Heart left ventricle (tissue), 16 donors: ENCODE measurements around the gene BRD3OS. TPM values are rescaled to one million over a fixed set of nuclear protein-coding genes. Genes with fewer than 3 reads are reported as not detected.

Experiments
- ATAC-seq, 4 donors: fragments of 200-7000 bp; cut with Tn5 transposase; one replicate each; pipeline ENCODE4 v1.9.1; 2020 to 2022; ENCODE audit warnings: moderate library complexity in 4 of 4, mild to moderate bottlenecking in 3 of 4, moderate number of reproducible peaks in 1 of 4
- DNase-seq, 5 donors: peaks; one replicate each; pipeline ENCODE4 v3.0.0-alpha.2; 2020
- H3K27ac ChIP-seq, 12 donors: fragments of 200-600 bp; sonication (generic) in 4 of 12; one replicate each; pipeline versions ENCODE4 v1.5.0 to v1.8.0; 2016 to 2022; ENCODE audit warnings: mild to moderate bottlenecking in 2 of 12
- H3K27me3 ChIP-seq, 9 donors: fragments of 200-600 bp; sonication (generic) in 2 of 9; one replicate each; pipeline versions ENCODE4 v1.5.1 to v1.8.0; 2016 to 2022; ENCODE audit warnings: mild to moderate bottlenecking in 3 of 9
- H3K36me3 ChIP-seq, 9 donors: fragments of 200-600 bp; sonication (generic) in 2 of 9; one replicate each; pipeline versions ENCODE4 v1.5.0 to v1.8.0; 2018 to 2022; ENCODE audit warnings: mild to moderate bottlenecking in 2 of 9
- H3K4me1 ChIP-seq, 12 donors: fragments of 200-600 bp; sonication (generic) in 4 of 12; one replicate each; pipeline versions ENCODE4 v1.5.0 to v1.8.0; 2016 to 2022; ENCODE audit warnings: mild to moderate bottlenecking in 3 of 12
- H3K4me3 ChIP-seq, 12 donors: fragments of 200-600 bp; sonication (generic) in 4 of 12; one replicate each; pipeline versions ENCODE4 v1.5.0 to v1.8.0; 2017 to 2022; ENCODE audit warnings: mild to moderate bottlenecking in 9 of 12, moderate library complexity in 4 of 12
- H3K9me3 ChIP-seq, 12 donors: fragments of 200-600 bp; sonication (generic) in 4 of 12; one replicate each; pipeline versions ENCODE4 v1.5.0 to v1.8.0; 2016 to 2022; ENCODE audit warnings: mild to moderate bottlenecking in 1 of 12
- POLR2A ChIP-seq, 2 donors: fragments of 450-650 bp; IDR thresholded peaks; one replicate each; pipeline ENCODE4 v1.6.1; 2017; ENCODE audit warnings: antibody characterized with exemption in 2 of 2, mild to moderate bottlenecking in 2 of 2, moderate library complexity in 2 of 2
- WGBS, 4 donors: extraction: QIAGEN DNeasy Blood & Tissue Kit in 2 of 4; methylation state at CpG; one replicate each; pipeline versions ENCODE4 v1.1.5 to v1.1.7; 2013 to 2018; 5-methylcytosine and 5-hydroxymethylcytosine counted together
- intact Hi-C, 10 donors: fragments of 100-400 bp; cut with DNase I; formaldehyde crosslinking; loops; one replicate each; pipeline versions ENCODE4 v1.11.1 to v1.14.2; 2022
- polyA plus RNA-seq, 2 donors: library from polyadenylated mRNA; stranded (reverse); fragments of 200-250 nt; gene quantifications; one replicate each; pipeline ENCODE4 v1.2.3, GENCODE V29; 2013
- total RNA-seq, 9 donors: library from RNA; depleted of rRNA in 2 of 9; stranded (reverse); fragments of >200 nt in 2 of 9; fragmentation: NEBNext Ultra II Directional in 3 of 9; extraction: Animal tissue kit (Norgen Biotek cat#: 25700) in 3 of 9; gene quantifications; one replicate each; pipeline versions ENCODE4 v1.1.0 to v1.2.4, GENCODE V29; 2016 to 2023
- TF ChIP-seq, protein P1 (sequence below), 12 donors: fragments of 200-600 bp; sonication (generic) in 4 of 12; IDR thresholded peaks; one replicate each; pipeline versions ENCODE4 v1.5.0 to v1.8.0; 2018 to 2022; ENCODE audit warnings: antibody characterized with exemption in 12 of 12, mild to moderate bottlenecking in 5 of 12
- donor health status: ischemic (EF 13 %, LVEDD 7.1; RV severe dilation, severe dysfunction).
- donor health status: healthy with polysubstance abuse.
- donor health status: DM: no; HTN: yes; CAD: no.
- donor health status: DM: no; HTN: no; CAD: no.
- donor health status: ischemic (EF 25% LVEDD 6.9; RV normal size, moderate dysfunction).
- donor health status: ischemic (EF 25% LVEDD 5.7; RV mildly dilated, moderate dysfunction).
- donor health status: healthy.
- donor health status: DM: yes; HTN: yes; CAD: no.
- donor health status: ischemic (EF 35%, LVEDD 5.7; RV mildly dilated, moderate dysfunction).
- donor health status: nonischemic (EF 11% LVEDD 7.7; RV severe dilation, severe dysfunction).
- donor health status: DM: yes; HTN: yes; CAD: no.
- donor health status: PGD.
- donor health status: ischemic (EF 29% LVEDD 5.4; RV normal size, mild dysfunction).
- donor health status: nonischemic (EF 23%, LVEDD 6.1; RV moderate dilation, normal function).

The BRD3OS gene
- total and polyA plus RNA-seq, 11 donors = 1.8 to 13.8 (median 8.9) TPM

DNA sequence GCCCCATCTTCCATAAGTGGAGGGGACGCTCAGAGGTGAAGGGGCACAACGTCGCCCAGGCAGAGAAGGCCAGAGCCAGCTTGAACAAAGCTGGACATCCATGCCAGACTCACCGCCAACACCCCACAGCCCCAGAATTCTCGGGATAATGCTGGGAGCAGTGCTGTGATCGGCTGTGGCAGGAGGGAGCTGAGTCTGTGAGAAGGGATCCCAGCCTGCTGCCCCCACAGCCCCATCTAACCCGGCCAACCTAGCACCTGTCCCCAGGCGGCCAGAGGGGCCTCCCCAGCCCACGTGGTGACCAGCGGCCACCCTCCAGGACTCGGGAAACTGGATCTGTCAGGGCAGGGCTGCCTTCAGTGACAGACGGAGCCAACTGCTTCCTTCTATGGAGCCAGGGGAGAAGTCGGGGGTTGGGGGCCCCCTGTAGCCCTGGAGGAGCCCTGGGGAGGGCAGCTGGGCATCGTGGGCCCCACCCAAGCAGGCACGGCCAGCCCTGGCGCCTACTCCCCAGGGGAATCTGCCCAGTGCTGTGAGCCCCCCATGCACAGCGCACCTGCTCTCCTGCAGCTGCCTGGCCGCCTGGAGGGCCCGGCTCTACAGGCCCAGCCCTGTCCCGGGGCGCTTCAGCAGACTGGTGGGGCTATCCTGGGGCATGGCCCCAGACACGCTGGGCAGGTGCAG is 36.5 kb downstream of the BRD3OS start:
- Histone ChIP-seq H3K9me3 (no peaks in the 10 kb centered on the region), H3K27ac (no peak overlapping the region), H3K4me1 (peaks cover 0 to 99% (median 78%) of the 10 kb centered on the region in 12 donors), H3K36me3 (no peaks in the 10 kb centered on the region), H3K27me3 (no peaks in the 10 kb centered on the region), H3K4me3 (no peak overlapping the region)
- no peak for DNase-seq
- TF ChIP-seq POLR2A (IDR thresholded peaks at IDR 0.05) = no peak
- TF ChIP-seq, protein P1, sequence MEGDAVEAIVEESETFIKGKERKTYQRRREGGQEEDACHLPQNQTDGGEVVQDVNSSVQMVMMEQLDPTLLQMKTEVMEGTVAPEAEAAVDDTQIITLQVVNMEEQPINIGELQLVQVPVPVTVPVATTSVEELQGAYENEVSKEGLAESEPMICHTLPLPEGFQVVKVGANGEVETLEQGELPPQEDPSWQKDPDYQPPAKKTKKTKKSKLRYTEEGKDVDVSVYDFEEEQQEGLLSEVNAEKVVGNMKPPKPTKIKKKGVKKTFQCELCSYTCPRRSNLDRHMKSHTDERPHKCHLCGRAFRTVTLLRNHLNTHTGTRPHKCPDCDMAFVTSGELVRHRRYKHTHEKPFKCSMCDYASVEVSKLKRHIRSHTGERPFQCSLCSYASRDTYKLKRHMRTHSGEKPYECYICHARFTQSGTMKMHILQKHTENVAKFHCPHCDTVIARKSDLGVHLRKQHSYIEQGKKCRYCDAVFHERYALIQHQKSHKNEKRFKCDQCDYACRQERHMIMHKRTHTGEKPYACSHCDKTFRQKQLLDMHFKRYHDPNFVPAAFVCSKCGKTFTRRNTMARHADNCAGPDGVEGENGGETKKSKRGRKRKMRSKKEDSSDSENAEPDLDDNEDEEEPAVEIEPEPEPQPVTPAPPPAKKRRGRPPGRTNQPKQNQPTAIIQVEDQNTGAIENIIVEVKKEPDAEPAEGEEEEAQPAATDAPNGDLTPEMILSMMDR (IDR thresholded peaks at IDR 0.05) = no peak
- no peak for ATAC-seq
- intact Hi-C loops = loop anchor here in 2 of 10 donors (5.0 to 10.0 kb wide), 2 partner anchors 35 to 73 kb away; partner anchors contain the start of genes BRD3OS (in 1 of the 2) and WDR5 (in 1 of the 2)
- WGBS, 4 donors = 60 to 89% (median 77%) methylated on average over 16 to 22 of the region's 22 CpGs

DNA sequence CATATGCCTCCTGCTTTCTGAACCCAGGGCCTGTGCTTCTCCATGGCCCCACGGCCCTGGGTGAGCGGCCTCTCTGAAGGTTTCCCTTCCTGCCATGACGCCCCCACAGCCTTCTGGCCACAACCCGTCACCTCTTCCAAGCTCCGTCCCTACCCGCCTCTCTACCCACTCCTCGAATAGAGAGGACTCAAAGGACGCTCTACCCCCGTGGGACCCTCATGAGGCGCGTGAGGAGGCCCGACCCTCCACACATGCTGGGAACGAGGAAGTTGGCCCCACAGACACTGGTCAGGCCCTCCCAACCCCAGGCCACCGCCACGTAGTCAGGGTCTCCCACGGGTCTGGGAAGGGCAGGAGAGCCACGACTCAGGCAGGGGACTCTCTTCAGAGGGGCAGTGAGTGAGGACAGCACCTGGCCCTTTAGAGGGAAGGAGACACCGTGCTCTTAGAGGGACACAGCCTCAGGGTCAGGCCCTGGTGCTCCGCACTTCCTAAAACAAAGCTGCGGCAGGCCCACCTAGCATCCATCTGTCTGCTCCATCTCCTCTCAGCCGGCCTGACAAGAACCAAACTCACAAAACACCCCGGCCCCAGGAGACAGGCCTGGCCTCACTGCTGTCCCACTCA is 37.3 kb downstream of the BRD3OS start:
- Histone ChIP-seq H3K36me3 (no peaks in the 10 kb centered on the region), H3K27me3 (no peaks in the 10 kb centered on the region), H3K4me1 (peaks cover 0 to 94% (median 71%) of the 10 kb centered on the region in 12 donors), H3K4me3 (peak overlapping the region in 1 of 12 donors; percentile 9), H3K27ac (no peak overlapping the region), H3K9me3 (no peaks in the 10 kb centered on the region)
- TF ChIP-seq, protein P1 (IDR thresholded peaks at IDR 0.05) = no peak
- no peak for TF ChIP-seq POLR2A (IDR thresholded peaks at IDR 0.05)
- ATAC-seq = no peak
- no peak for DNase-seq
- intact Hi-C loops = loop anchor here in 2 of 10 donors (5.0 to 10.0 kb wide), 2 partner anchors 35 to 72 kb away; partner anchors contain the start of genes BRD3OS (in 1 of the 2) and WDR5 (in 1 of the 2)
- WGBS, 4 donors = 69 to 75% (median 72%) methylated on average over 20 to 22 of the region's 22 CpGs

DNA sequence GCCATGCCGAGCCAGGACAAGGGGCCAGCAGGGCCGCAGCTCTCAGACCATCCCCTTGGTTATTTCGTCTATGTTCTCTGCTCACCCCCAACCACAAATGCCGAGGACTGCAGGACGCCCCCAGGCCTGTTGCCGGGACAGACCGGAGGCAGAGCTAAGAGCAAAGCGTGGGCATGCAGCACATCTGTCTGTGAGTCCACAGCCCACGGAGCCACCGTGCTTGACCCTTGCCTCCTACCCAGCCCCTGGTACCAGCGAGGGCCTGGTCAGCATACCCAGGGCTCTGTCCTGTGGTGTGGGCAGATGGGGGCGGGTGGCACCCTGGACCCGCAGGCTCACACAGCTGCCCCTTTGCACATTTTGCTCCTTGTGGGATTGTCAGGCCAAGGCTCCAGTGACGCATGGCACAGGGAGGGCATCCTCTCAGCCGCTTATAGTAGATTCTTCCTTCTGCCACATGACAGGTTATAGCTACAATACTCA is 37.8 kb downstream of the BRD3OS start:
- WGBS, 4 donors = 78 to 92% (median 88%) methylated on average over 11 to 15 of the region's 15 CpGs
- peaks cover 0 to 88% (median 66%) of the 10 kb centered on the region in 12 donors for H3K4me1 ChIP-seq
- intact Hi-C loops = loop anchor here in 2 of 10 donors (5.0 to 10.0 kb wide), 2 partner anchors 36 to 72 kb away; partner anchors contain the start of genes BRD3OS (in 1 of the 2) and WDR5 (in 1 of the 2)

More for the DNA sequence above, 37.8 kb downstream of the BRD3OS start:
- ATAC-seq = no peak
- peak overlapping the region in 1 of 12 donors; percentile 9 for H3K4me3 ChIP-seq
- H3K9me3 ChIP-seq = no peaks in the 10 kb centered on the region
- H3K27ac ChIP-seq = no peak overlapping the region
- H3K27me3 ChIP-seq = no peaks in the 10 kb centered on the region
- TF ChIP-seq, protein P1 (IDR thresholded peaks at IDR 0.05) = no peak
- no peak for TF ChIP-seq POLR2A (IDR thresholded peaks at IDR 0.05)
- DNase-seq = no peak
- H3K36me3 ChIP-seq = no peaks in the 10 kb centered on the region
